Activated CD8-positive, alpha-beta memory T cell treated with anti-CD3 and anti-CD28 coated beads, Interleukin-2, amount 50 U/mL, for 1 hour (primary cell): Measurements from ENCODE around the gene EPHA2.

ENCODE experiments used
- DNase-seq: peaks from one replicate; pipeline ENCODE4 v3.0.0-alpha.2; 2020; ENCODE audit errors: extremely low read depth

EPHA2 gene

DNA sequence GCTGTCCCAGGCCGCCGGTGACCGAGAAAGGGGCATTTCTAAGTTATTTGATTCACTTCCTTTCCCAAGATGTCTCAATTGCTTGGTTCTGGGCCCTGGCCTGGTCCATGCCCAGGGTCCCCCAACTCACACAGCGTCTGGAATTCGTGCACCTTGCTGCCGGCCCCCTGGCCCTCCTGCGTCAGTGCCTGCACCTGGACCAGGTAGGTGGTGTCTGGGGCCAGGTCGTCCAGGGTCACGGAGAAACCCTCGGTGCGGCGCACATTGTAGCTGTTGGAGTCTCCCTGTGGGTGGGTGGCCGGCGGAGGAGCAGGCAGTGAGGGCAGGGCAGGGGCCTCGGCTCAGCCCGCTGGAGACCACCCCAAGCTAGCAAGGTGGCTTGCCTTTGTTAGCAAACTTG lies 21.0 kb downstream of the EPHA2 start:
- no peak for DNase-seq

DNA sequence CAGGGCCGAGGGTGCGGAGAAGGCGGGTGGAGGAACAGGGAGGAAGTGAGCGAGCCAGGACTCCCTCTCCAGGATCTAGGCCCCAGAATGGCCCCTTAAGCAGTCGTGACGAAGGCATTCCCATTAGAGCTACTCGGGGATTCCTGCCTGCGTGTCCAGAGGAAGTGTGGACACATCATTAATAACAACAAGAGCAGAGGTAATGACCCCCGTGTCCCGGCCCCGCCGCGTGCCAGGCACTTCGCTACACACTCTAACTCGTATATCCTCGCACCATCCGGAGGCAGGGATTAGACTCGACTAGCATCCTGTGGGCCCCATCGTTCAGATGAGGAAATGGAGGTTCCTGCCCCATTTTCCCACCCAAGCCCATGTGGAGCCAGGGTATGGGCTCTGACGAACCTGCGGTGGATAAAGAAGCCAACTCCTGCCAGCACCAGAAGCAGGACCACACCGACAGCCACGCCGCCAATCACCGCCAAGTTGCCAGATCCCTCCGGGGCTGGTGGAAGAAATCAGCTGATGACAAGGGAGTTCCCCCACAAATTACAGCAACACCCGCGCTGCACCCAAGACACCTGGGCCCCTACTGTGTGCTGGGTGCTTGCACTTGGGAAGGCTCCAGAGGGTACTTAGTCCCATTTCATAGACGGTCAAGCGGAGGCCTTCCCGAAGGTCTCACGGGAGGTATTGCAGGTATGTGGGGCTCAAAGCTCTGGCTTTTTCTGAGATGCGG lies 21.6 kb downstream of the EPHA2 start:
- DNase-seq: no peak

DNA sequence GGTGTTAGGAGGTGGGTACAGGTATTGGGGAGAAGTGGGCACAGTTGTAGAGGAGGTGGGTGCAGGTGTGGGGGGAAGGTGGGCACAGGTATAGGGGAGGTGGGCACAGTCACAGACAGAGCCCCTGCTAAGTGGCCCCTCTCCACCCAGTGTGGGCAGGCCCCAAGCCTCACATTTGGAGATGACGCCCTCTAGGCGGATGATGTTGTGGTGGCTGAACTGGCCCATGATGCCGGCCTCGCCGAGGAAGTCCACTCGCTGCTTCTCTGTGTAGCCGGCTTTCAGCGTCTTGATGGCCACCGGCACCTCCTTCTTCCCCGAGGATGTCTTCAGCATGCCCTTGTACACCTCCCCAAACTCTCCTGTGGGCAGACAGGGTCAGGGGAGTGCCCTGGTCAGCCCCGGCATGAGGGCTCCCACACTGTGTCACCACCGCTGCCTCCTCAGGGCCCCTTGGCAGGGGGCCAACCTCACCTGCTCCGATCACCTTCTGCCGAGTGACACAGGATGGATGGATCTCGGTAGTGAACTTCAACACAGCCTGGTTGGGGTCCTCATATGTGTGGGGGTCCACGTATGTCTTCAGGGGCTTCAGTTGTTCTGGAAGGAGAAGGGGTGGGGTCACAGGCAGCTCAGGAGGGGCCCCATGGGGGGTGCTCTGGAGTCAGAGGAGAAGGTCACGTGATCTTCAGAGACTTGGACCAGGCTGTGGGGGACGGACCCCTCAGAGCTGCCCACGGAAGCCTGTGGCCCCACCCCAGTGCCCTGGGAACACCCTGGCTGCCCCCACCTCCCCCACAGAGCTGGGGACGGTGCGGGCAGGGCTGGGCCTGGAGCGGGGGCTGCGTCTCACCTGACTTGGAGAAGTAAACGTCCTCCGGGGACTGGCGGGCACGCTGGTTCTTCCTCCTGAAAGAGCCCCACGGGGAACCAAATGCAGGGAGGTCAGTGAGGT lies 22.6 kb downstream of the EPHA2 start:
- DNase-seq: no peak

DNA sequence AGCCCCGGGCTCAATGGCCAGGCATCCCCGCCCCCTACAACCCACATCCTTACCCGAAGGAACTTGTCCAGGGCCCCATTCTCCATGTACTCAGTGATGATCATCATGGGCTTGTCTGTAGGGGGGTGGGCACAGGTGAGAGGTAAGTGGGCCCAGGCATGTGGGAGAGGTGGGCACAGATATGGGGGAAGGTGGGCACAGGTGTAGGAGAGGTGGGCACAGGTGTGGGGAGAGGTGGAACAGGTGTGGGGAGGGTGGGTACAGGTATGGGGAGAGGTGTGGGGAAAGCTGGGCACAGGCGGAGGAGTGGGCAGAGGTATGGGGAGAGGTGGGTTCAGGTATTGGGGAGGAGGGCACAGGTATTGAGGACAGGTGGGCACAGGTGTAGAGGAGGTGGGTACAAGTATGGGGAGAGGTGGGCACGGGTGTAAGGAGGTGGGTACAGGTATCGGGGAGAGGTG lies 23.5 kb downstream of the EPHA2 start:
- DNase-seq: no peak

DNA sequence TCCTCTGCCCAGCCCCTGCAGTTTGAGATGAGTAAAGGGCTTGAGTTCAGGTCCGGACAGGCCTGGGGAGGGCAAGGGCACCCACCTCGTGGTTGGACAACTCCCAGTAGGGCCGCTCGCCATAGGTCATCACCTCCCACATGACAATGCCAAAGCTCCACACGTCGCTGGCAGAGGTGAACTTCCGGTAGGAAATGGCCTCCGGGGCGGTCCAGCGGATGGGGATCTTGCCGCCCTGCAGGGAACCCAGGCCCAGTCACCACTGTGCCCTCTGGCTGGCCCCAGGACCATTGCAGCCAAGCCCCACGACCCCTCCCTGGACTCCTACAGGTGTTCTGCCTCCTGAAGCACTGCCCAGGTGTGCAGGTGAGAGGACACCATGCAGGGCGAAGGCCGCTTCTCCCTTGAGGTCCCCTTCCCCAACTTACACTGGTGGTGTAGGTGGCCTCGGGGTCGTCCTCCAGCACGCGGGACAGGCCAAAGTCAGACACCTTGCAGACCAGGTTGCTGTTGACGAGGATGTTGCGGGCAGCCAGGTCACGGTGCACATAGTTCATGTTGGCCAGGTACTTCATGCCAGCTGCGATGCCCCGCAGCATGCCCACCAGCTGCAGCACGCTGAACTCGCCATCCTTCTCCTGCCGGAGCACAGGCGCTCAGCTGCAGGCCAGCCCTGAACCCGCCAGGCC lies 24.1 kb downstream of the EPHA2 start:
- no peak for DNase-seq

DNA sequence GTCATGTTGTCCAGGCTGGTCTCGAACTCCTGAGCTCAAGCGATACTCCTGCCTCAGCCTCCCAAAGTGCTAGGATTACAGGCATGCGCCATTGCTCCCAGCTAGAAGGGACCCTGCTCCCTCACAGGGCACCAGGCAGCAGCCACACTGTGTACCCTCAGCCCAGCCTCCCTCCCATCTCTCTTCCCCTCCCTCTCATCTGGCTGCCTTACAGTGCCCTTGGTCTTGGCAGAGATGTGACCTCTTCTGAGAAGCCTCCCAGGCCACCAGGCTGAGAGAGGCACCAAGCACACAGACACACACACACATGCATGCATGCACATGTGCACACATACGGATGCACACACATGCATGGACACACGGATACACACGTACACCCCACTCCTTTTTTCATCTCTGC lies 25.0 kb downstream of the EPHA2 start:
- DNase-seq: no peak

DNA sequence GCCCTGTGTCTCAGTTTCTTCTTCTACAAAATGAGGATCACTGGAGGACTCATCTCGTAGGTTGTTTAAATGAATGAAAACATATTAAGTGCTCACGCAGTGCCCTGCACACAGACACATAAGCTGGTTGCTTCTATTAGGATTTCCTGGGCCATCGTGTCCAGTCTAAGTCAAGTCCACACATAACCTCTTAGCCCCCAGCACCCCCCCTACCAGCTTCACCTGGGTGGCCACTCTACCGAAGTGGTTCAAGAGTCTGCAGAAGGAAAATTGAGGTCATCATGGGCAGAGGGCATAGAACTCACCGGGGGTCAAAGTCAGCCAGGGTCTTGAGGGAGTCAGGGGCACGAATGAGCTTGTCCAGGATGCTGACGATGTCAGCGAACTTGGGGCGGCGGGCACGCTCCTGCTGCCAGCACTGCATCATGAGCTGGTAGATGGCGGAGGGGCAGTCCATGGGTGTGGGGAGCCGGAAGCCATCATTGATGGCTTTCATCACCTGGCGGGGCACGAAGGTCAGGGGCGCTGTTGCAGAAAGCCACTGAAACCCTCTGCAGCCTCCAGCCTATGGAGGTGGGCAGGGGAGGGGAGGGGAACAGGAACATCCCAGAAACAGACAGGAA lies 25.8 kb downstream of the EPHA2 start:
- no peak for DNase-seq

DNA sequence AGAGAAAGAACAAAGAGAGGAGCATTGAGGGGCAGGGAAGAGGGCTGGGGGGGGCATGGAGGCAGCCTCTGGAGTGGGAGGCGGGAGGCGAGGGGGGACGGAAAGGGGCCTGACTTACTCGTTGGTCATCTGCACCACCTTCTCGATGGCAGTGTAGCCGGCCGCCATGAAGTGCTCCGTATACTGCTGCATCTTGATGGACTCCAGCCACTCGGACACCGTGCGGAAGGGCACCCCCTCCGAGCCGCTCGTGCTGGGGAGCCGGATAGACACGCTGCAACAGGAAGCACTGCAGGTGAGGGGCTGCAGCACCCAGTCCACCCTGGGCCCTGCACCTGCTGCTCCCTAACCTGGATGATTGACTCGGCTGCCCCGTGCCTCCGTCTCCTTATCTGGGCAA lies 26.6 kb downstream of the EPHA2 start:
- DNase-seq: no peak

DNA sequence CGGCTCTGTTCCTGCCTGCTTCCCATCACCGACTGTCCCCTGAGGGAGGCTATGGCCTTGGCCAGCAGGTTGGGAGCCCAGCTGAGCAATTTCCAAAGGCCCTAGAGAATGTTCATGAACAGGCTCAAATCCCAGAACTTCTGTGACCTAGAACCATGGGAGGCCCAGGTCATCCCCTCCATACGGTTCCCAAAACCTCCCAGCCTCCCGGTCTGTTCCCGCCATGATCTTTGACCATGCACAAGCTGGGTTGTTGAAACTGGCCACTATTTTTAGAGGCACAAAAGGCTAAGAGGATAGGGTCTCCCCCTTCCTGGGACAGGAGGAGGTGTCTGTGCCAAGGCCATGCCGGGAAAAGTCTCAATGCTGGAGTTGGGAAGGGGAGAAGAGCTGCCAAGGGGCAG lies 27.5 kb downstream of the EPHA2 start:
- DNase-seq: no peak

DNA sequence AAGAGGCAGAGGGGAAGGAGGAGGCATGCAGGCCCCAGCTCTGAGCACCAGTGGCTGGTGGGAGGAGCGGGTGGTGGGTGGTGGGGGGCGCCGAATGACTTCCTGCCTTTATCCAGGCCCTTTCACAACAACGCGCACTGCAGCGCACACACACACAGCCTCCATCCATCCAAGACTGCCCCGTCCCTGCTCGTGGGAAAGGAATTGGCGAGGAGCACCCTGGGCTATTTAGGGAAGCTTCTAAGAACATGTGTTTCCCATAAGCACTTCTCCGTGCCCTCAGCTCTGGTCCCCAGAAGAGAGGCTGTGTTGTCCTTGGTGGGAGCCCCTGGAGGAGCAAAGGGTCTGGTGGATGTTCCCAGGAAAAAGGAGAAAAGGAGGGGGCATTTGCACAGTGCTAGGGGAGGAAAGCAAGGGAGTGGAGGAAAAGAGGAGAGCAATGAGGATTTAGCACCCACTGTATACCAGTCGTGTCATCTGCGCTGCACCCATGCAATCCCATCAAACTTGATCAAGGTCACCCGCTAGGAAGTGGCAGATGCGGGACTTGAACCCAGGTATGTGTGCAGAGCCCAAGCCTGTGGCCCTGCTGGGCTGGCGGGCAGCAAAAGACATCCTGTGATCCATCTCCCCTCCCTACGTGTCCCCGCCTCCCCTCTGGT lies 28.1 kb downstream of the EPHA2 start:
- no peak for DNase-seq

DNA sequence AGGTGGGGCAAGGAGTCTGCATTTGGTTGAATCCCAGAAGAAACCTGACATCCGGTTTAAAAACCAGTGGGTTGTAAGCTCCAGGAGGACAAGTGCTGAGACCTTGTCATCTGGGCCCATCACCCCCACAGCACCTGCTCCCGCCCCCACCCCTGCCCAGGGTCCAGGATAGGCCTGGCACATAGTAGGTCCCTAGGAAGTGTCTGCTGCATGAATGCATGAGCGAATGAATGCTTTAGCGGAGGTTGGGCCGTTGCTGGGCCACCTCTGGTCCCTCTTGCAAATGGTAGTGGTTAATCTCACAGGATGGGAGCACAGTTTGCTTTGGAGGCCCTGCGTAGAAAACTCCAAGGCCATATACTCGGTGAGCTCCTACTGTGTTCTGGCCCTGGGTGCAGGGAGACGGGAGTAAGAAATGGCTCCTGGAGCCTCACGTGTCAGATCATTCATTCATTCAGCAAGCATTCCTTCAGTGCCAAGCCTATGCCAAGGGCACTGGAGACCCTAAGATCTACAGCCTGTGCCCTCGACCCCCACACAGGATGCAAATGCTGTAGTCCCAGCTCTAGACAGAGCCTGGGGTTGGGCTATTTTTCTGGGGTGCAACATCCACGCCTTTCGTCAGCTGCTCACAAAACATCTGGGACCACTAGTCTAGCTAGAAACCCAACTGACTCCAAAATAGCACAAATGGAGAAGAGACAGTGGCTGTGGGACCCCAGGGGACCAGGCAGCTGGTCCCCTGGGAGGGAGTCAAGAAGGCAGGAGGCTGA lies 28.9 kb downstream of the EPHA2 start:
- no peak for DNase-seq

DNA sequence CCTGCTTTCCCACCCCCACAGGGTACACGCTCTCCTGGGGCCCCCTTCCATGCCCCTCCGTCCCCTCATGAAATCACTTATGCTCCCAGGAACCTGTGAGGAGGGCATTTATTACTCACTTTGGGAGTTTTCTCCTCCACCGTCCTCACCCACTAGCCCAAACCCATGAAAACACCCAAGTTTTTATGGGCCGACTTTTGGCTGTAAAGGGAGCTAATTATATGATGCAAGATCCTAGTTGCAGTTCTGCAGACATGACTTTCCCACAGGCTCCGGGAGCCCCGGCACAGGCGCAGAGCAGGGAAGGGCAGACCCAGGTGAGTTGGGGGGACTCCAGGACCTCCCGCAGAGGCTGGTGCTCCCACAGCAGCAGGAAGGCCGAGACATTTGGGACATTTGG lies 29.7 kb downstream of the EPHA2 start:
- no peak for DNase-seq

DNA sequence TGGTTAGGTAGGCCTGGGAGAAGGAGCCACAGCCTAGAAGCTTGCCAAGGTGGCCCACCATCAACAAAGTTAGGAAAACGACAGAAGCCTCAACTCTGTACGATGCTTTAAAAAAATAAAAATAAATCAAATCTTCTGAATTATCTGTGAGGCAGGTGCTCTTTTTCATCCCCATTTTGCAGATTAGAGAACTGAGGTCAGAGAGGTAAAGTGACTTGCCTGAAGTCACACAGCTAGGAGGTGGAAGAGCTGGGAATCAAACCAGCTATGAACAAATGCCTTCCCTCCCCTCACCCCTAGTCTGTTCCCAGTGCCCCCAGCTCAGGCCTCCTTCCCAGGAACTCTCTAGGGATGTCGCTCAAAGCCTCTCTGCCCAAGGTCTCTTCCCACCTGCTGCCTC lies 30.4 kb downstream of the EPHA2 start:
- DNase-seq: no peak

DNA sequence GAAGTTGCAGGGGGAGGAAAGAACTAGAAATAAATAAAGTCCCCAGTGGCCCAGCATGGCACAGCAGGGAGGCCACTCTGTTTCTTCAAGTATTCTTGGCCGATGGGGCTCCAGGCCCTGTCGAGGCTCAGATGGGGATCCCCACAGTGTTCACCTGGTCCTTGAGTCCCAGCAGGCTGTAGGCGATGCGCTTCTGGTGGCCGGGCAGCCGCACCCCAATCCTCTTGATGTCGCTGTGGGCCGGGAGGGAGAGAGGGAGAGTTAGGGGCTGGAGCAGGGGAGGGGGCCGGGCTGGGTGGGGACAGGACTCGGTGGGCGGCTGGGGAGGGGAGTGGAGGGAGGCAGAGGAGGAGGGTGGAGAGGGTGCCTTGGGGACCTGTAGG lies 30.8 kb downstream of the EPHA2 start:
- no peak for DNase-seq

DNA sequence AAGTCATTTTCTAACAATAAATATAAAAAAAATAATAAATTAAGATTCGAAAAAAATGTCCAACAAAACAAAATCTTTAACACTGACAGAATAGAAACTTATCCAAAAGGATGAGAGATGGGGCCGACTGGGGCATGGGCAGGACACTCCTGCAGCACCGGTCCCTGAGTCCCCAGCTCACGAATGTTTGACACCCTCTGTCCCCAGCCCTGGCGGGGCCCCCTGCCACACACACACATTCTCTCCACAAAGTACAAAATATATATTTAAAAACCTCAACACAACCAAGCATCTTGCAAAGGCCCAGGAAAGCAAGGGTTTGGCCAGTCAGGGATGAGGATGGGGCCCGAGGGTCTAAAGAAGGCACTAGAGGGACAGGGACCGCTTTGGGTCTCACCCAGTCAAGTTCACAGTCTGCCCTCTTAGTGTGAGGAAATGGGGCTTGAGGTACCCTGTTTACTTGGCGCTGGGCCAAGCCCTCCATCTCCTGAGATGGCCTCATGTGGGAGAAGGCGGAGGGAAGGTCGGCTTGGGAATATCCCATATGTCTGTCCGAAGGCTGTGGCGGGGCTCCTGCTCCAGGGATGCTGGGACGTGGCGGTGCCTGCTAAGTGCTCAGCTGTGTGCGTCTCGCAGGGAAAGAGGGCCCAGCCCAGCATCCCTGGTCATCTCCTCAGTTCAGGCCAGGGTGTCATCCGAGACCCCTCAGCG lies 31.3 kb downstream of the EPHA2 start:
- no peak for DNase-seq

DNA sequence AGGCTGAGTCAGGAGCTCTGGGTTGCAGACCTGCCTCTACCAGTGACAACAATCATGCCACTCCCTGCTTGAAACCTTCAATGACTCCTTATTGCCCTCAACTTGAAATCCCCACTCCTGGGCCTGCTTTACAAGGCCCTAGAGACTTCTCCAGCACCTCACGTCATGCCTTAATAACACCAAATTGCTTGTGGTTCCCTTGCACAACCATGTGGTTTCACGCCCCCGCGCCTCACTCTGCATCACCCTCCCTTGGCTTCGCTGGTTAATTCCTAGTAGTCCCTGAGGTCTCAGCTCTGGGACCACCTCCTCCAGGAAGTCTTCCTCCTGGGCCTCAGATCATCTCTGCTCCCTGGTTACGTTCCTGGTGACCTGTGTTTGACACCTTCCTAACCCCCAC lies 33.0 kb downstream of the EPHA2 start:
- DNase-seq: no peak

DNA sequence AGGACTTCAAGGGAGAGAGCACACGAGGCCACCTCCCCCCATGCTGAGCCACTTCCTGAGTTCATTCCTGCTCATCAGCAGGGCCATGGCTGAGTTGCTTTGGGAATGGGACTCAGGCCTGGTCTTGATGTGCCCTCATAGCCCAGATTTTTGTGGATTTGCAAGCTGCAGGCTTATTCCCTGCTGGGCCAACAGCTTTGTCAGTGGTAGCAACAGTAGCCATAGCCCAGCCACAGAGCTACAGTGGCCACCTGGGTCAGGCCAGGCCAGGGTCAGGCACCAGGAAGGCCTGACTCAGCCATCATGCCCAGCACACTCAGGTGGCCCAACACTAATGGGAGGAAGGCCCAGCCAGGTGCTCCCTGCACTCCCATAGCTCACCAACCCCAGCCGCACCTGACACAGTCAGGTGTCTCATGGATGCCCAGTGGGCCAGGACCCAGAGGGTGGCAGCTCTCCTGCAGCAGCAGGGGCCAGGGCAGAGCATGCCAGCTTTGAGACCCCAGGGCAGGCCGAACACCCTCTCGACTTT lies 33.5 kb downstream of the EPHA2 start:
- no peak for DNase-seq

DNA sequence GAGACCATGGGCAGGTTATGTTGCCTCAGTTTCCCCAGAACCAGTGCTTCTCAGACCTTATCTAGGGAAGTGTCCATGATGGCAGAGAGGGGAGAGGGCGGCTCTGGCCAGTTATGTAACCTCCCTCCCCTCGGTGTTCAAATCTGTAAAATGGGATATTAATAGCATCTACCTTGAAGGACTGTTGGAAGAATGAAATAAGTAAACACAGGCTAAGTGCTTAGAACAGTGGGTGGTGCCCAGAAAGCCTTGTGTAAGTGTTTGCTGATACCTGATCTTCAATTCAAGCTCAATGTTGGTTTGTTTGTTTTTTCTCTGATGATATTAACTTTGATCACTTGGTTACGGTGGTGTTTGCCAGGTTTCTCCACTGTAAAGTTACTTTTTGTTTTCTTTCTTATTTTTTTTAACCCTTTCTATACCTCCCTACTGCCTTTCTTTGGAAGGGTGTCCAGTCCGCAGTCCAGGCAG lies 34.9 kb downstream of the EPHA2 start:
- DNase-seq: no peak

DNA sequence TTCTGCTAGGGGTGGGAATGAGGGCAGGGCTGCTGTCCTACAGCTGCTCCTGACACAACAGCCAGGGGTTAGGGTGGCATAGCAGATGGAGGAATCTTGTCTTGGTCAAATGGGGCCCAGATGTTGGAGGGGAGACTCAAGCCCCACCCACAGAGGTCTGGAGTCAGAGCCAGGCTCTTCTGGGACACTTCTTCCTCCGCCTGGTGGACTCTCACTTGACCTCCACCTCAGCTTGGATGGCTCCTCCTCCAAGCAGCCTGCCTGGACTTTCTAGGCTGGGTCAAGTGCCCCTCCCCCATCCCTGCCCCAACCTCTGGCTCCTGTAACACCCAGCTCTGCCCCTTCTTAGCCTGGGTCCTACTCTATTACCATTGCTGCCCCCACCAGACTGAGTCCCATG lies 35.5 kb downstream of the EPHA2 start:
- DNase-seq: no peak

DNA sequence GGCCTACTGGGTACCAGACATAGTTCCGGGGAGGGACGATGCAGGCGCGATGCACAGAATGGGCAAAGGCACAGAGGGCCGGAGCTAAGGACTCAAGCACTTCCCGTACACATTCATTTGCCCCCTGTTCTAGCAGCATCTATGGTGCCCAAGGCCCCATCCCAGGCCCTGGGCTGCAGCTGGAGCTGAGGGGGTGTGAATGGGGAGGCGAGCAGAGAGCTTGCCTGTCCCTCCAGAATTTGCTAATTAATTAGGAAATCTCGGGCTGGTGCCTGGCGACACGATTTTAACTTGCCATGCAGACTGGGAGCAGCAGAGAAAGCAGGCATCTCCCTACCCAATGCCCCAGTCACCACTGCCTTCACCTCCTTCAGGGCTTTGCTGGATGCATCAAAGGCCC lies 35.9 kb downstream of the EPHA2 start:
- DNase-seq: no peak
